GM12874 (cell line): ENCODE data around the gene SCN4A.
A peak's percentile ranks its signal among the peaks of the same experiment; 100 is the strongest.

Experiments
- CTCF ChIP-seq: IDR thresholded peaks from 2 replicates; pipeline ENCODE4 v1.5.1; 2011; ENCODE audit warnings: low read depth, mild to moderate bottlenecking, control low read depth, low read length, moderate library complexity; ENCODE audit not compliant: insufficient read depth

Gene SCN4A

GRCh38 chr17:63972796-63973195 lies at the start of gene SCN4A:
TSS of gene SCN4A (minus strand) at chr17:63972918. CDS start at chr17:63972841, 77 bp downstream.
- no peak for TF ChIP-seq CTCF

- no peak for TF ChIP-seq CTCF
Observed at GRCh38 chr17:64020056-64020766, 47.5 kb upstream of the SCN4A start, which contains the start of gene ICAM2. TSS of gene ICAM2 (minus strand) at chr17:64020633. CDS start at chr17:64006691, 13,942 bp downstream.

- peak; percentile 22; the same call in 1 of the 2 replicates for TF ChIP-seq CTCF
Observed at GRCh38 chr17:64017381-64017980, 44.8 kb upstream of the SCN4A start.

- no peak for TF ChIP-seq CTCF
Observed at GRCh38 chr17:64016974-64017373, 44.3 kb upstream of the SCN4A start.

- TF ChIP-seq CTCF: peak; percentile 25; the same call in 1 of the 2 replicates
Observed at GRCh38 chr17:64016231-64016784, 43.6 kb upstream of the SCN4A start.

GRCh38 chr17:64015447-64015846 lies 42.7 kb upstream of the SCN4A start:
- TF ChIP-seq CTCF: no peak

- TF ChIP-seq CTCF: no peak
Observed at GRCh38 chr17:64009571-64010402, 37.1 kb upstream of the SCN4A start.
